HCEC 1CT (cell line): Measurements from ENCODE around the gene RIC1.
"Not testable (repeated sequence)": the region's sequence is repeated elsewhere in the genome, so short reads cannot be mapped to it uniquely, and the experiment has no call there.

Source experiments
- DNase-seq: peaks from one replicate; pipeline ENCODE4 v3.0.0-alpha.2; 2017

RIC1 gene

GRCh38 chr9:5670079-5670478 lies 41.2 kb downstream of the RIC1 start:
- DNase-seq = no peak

GRCh38 chr9:5671711-5672353 lies 42.9 kb downstream of the RIC1 start:
- no peak for DNase-seq

GRCh38 chr9:5675046-5675445 lies 46.1 kb downstream of the RIC1 start:
- not testable (repeated sequence) for DNase-seq

- not testable (repeated sequence) for DNase-seq
These were observed 54.7 kb downstream of the RIC1 start for GRCh38 chr9:5683591-5683990.

- no peak for DNase-seq
These were observed 55.2 kb downstream of the RIC1 start for GRCh38 chr9:5684101-5684500.

GRCh38 chr9:5688109-5688508 lies 59.2 kb downstream of the RIC1 start:
- DNase-seq = no peak

- no peak for DNase-seq
These were observed 61.4 kb downstream of the RIC1 start for GRCh38 chr9:5690278-5690677.

GRCh38 chr9:5695860-5696259 lies 67.0 kb downstream of the RIC1 start:
- no peak for DNase-seq

- no peak for DNase-seq
These were observed 68.0 kb downstream of the RIC1 start for GRCh38 chr9:5696884-5697283.

- no peak for DNase-seq
These were observed 69.1 kb downstream of the RIC1 start for GRCh38 chr9:5698004-5698403.

- peak; percentile 64 for DNase-seq
These were observed 70.1 kb downstream of the RIC1 start for GRCh38 chr9:5698810-5699556.

GRCh38 chr9:5708414-5708813 lies 79.5 kb downstream of the RIC1 start:
- DNase-seq = no peak

- no peak for DNase-seq
These were observed 83.9 kb downstream of the RIC1 start for GRCh38 chr9:5712651-5713390.

- DNase-seq = peak; percentile 51
These were observed 85.8 kb downstream of the RIC1 start for GRCh38 chr9:5714501-5715401.

- DNase-seq = no peak
These were observed 86.7 kb downstream of the RIC1 start for GRCh38 chr9:5715548-5716127.

GRCh38 chr9:5717434-5717833 lies 88.5 kb downstream of the RIC1 start:
- DNase-seq = not testable (repeated sequence)

GRCh38 chr9:5718296-5719032 lies 89.6 kb downstream of the RIC1 start:
- peak; percentile 9 for DNase-seq

- no peak for DNase-seq
These were observed 90.4 kb downstream of the RIC1 start for GRCh38 chr9:5719100-5719926.

GRCh38 chr9:5720151-5720550 lies 91.2 kb downstream of the RIC1 start:
- DNase-seq = no peak

GRCh38 chr9:5721279-5722087 lies 92.6 kb downstream of the RIC1 start:
- no peak for DNase-seq
